Endometrium (tissue), 2 donors: ENCODE results near the gene LAMA1.
"Not testable (repeated sequence)": the region's sequence is repeated elsewhere in the genome, so short reads cannot be mapped to it uniquely, and the experiment has no call there.

Experiments used
- FAIRE-seq: peaks from 2 replicates; lab custom pipeline; 2012; peaks lifted over from hg19 to GRCh38; lab: Jason Lieb, UNC
- donor health status: control.
- donor health status: control.

Gene LAMA1

GRCh38 chr18:6949800-6950586 is 167.6 kb downstream of the LAMA1 start:
- no peak for FAIRE-seq

GRCh38 chr18:6948281-6949055 is 169.1 kb downstream of the LAMA1 start:
- no peak for FAIRE-seq

GRCh38 chr18:6947338-6948030 is 170.1 kb downstream of the LAMA1 start:
- FAIRE-seq: no peak

GRCh38 chr18:6943143-6943542 is 174.5 kb downstream of the LAMA1 start:
- FAIRE-seq: no peak

GRCh38 chr18:6942742-6943141 is 174.9 kb downstream of the LAMA1 start:
- no peak for FAIRE-seq

- no peak for FAIRE-seq
Observed at GRCh38 chr18:6941996-6942395, 175.6 kb downstream of the LAMA1 start.

GRCh38 chr18:6940451-6940850 is 177.1 kb downstream of the LAMA1 start:
- FAIRE-seq: no peak

- no peak for FAIRE-seq
Observed at GRCh38 chr18:6939972-6940371, 177.6 kb downstream of the LAMA1 start.

GRCh38 chr18:6938403-6938802 is 179.2 kb downstream of the LAMA1 start:
- not testable (repeated sequence) for FAIRE-seq

GRCh38 chr18:6938003-6938402 is 179.6 kb downstream of the LAMA1 start:
- no peak for FAIRE-seq

- FAIRE-seq: no peak
Observed at GRCh38 chr18:6934859-6935258, 182.7 kb downstream of the LAMA1 start.

GRCh38 chr18:6929370-6930102 is 188.1 kb downstream of the LAMA1 start:
- no peak for FAIRE-seq

- no peak for FAIRE-seq
Observed at GRCh38 chr18:6928359-6928758, 189.2 kb downstream of the LAMA1 start.

GRCh38 chr18:6927153-6927552 is 190.4 kb downstream of the LAMA1 start:
- FAIRE-seq: no peak

GRCh38 chr18:6923220-6923619 is 194.4 kb downstream of the LAMA1 start:
- no peak for FAIRE-seq

- no peak for FAIRE-seq
Observed at GRCh38 chr18:6921571-6921970, 196.0 kb downstream of the LAMA1 start.

GRCh38 chr18:6920099-6920955 is 197.3 kb downstream of the LAMA1 start:
- FAIRE-seq: no peak

GRCh38 chr18:6917072-6917471 is 200.5 kb downstream of the LAMA1 start:
- no peak for FAIRE-seq

- FAIRE-seq: no peak
Observed at GRCh38 chr18:6901286-6901926, 216.2 kb downstream of the LAMA1 start.

- FAIRE-seq: no peak
Observed at GRCh38 chr18:6891788-6892187, 225.8 kb downstream of the LAMA1 start.
